ENCODE measurements around the gene SLC6A1.

The SLC6A1 gene

GRCh38 chr3:10950476-10951294 lies 41.9 kb upstream of the SLC6A1 start:
- TF ChIP-seq, protein P1, sequence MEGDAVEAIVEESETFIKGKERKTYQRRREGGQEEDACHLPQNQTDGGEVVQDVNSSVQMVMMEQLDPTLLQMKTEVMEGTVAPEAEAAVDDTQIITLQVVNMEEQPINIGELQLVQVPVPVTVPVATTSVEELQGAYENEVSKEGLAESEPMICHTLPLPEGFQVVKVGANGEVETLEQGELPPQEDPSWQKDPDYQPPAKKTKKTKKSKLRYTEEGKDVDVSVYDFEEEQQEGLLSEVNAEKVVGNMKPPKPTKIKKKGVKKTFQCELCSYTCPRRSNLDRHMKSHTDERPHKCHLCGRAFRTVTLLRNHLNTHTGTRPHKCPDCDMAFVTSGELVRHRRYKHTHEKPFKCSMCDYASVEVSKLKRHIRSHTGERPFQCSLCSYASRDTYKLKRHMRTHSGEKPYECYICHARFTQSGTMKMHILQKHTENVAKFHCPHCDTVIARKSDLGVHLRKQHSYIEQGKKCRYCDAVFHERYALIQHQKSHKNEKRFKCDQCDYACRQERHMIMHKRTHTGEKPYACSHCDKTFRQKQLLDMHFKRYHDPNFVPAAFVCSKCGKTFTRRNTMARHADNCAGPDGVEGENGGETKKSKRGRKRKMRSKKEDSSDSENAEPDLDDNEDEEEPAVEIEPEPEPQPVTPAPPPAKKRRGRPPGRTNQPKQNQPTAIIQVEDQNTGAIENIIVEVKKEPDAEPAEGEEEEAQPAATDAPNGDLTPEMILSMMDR (IDR thresholded peaks at IDR 0.05; ENCODE audit: low read depth, low read length): peak; percentile 71
- H3K4me3 ChIP-seq (replicated peaks in 1 of 2; ENCODE audit: low read depth in 2 of 2, low read length in 2 of 2): no peak overlapping the region
- DNase-seq (ENCODE audit: low read depth in 2 of 2): peak; percentile 64 to 65

- H3K4me3 ChIP-seq (replicated peaks in 1 of 2; ENCODE audit: low read depth in 2 of 2, low read length in 2 of 2): no peak overlapping the region
- TF ChIP-seq, protein P1 (IDR thresholded peaks at IDR 0.05; ENCODE audit: low read depth, low read length): no peak
- no peak for DNase-seq (ENCODE audit: low read depth in 2 of 2)
Measured at GRCh38 chr3:10951295-10951926, 41.1 kb upstream of the SLC6A1 start.

- TF ChIP-seq, protein P1 (IDR thresholded peaks at IDR 0.05; ENCODE audit: low read depth, low read length): no peak
- no peak for DNase-seq (ENCODE audit: low read depth in 2 of 2)
- no peak overlapping the region for H3K4me3 ChIP-seq (replicated peaks in 1 of 2; ENCODE audit: low read depth in 2 of 2, low read length in 2 of 2)
Measured at GRCh38 chr3:10952525-10952924, 40.0 kb upstream of the SLC6A1 start.

GRCh38 chr3:10954740-10955139 lies 37.8 kb upstream of the SLC6A1 start:
- no peak overlapping the region for H3K4me3 ChIP-seq (replicated peaks in 1 of 2; ENCODE audit: low read depth in 2 of 2, low read length in 2 of 2)
- DNase-seq (ENCODE audit: low read depth in 2 of 2): no peak
- TF ChIP-seq, protein P1 (IDR thresholded peaks at IDR 0.05; ENCODE audit: low read depth, low read length): no peak

- no peak overlapping the region for H3K4me3 ChIP-seq (replicated peaks in 1 of 2; ENCODE audit: low read depth in 2 of 2, low read length in 2 of 2)
- TF ChIP-seq, protein P1 (IDR thresholded peaks at IDR 0.05; ENCODE audit: low read depth, low read length): no peak
- no peak for DNase-seq (ENCODE audit: low read depth in 2 of 2)
Measured at GRCh38 chr3:10955711-10956453, 36.7 kb upstream of the SLC6A1 start.

GRCh38 chr3:10956531-10956930 lies 36.0 kb upstream of the SLC6A1 start:
- no peak for DNase-seq (ENCODE audit: low read depth in 2 of 2)
- no peak overlapping the region for H3K4me3 ChIP-seq (replicated peaks in 1 of 2; ENCODE audit: low read depth in 2 of 2, low read length in 2 of 2)
- TF ChIP-seq, protein P1 (IDR thresholded peaks at IDR 0.05; ENCODE audit: low read depth, low read length): no peak

Measured in cardiac fibroblast (primary cell).